Jurkat, Clone E6-1 (cell line): ENCODE measurements around the gene LPP.

ENCODE experiments used
- DNase-seq: peaks from one replicate; pipeline ENCODE4 v3.0.0-alpha.2; 2011; ENCODE audit warnings: low read depth, low spot score
- H3K4me3 ChIP-seq: 2 replicates; pipeline ENCODE4 v1.5.1; 2011; ENCODE audit warnings: mild to moderate bottlenecking, low read length, control low read depth, moderate library complexity

Gene LPP

GRCh38 chr3:188468196-188468595 lies 314.2 kb downstream of the LPP start:
- no peak for DNase-seq

GRCh38 chr3:188468662-188469061 lies 314.7 kb downstream of the LPP start:
- DNase-seq, result no peak
- H3K4me3 ChIP-seq, result no peak overlapping the region

More at GRCh38 chr3:188468196-188468595, 314.2 kb downstream of the LPP start:
- no peak overlapping the region for H3K4me3 ChIP-seq

- DNase-seq, result no peak
- H3K4me3 ChIP-seq, result no peak overlapping the region
Observed at GRCh38 chr3:188469228-188469885, 315.4 kb downstream of the LPP start.

- no peak overlapping the region for H3K4me3 ChIP-seq
- DNase-seq, result no peak
Observed at GRCh38 chr3:188470508-188471130, 316.7 kb downstream of the LPP start.

- no peak for DNase-seq
- H3K4me3 ChIP-seq, result no peak overlapping the region
Observed at GRCh38 chr3:188471723-188472122, 317.8 kb downstream of the LPP start.

- H3K4me3 ChIP-seq, result no peak overlapping the region
- no peak for DNase-seq
Observed at GRCh38 chr3:188472336-188472735, 318.4 kb downstream of the LPP start.

- DNase-seq, result no peak
- H3K4me3 ChIP-seq, result no peak overlapping the region
Observed at GRCh38 chr3:188473045-188473444, 319.1 kb downstream of the LPP start.

GRCh38 chr3:188473591-188474288 lies 319.8 kb downstream of the LPP start:
- no peak for DNase-seq
- H3K4me3 ChIP-seq, result no peak overlapping the region

- no peak for DNase-seq
- H3K4me3 ChIP-seq, result no peak overlapping the region
Observed at GRCh38 chr3:188476935-188477334, 323.0 kb downstream of the LPP start.

- no peak for DNase-seq
- no peak overlapping the region for H3K4me3 ChIP-seq
Observed at GRCh38 chr3:188480011-188480410, 326.1 kb downstream of the LPP start.

- DNase-seq, result no peak
- no peak overlapping the region for H3K4me3 ChIP-seq
Observed at GRCh38 chr3:188482929-188483328, 329.0 kb downstream of the LPP start.

- no peak for DNase-seq
- H3K4me3 ChIP-seq, result no peak overlapping the region
Observed at GRCh38 chr3:188486126-188486525, 332.2 kb downstream of the LPP start.

GRCh38 chr3:188486952-188487351 lies 333.0 kb downstream of the LPP start:
- no peak for DNase-seq
- no peak overlapping the region for H3K4me3 ChIP-seq

GRCh38 chr3:188487652-188488051 lies 333.7 kb downstream of the LPP start:
- DNase-seq, result no peak
- H3K4me3 ChIP-seq, result no peak overlapping the region

GRCh38 chr3:188488801-188489200 lies 334.8 kb downstream of the LPP start:
- no peak for DNase-seq
- no peak overlapping the region for H3K4me3 ChIP-seq

- no peak overlapping the region for H3K4me3 ChIP-seq
- no peak for DNase-seq
Observed at GRCh38 chr3:188489639-188490405, 335.9 kb downstream of the LPP start.

- H3K4me3 ChIP-seq, result no peak overlapping the region
- no peak for DNase-seq
Observed at GRCh38 chr3:188490416-188490815, 336.5 kb downstream of the LPP start.

- DNase-seq, result no peak
- H3K4me3 ChIP-seq, result no peak overlapping the region
Observed at GRCh38 chr3:188491276-188491687, 337.3 kb downstream of the LPP start.

GRCh38 chr3:188496390-188496789 lies 342.4 kb downstream of the LPP start:
- no peak for DNase-seq

GRCh38 chr3:188497021-188497420 lies 343.1 kb downstream of the LPP start:
- DNase-seq, result no peak
- no peak overlapping the region for H3K4me3 ChIP-seq

More at GRCh38 chr3:188496390-188496789, 342.4 kb downstream of the LPP start:
- no peak overlapping the region for H3K4me3 ChIP-seq
